ENCODE data around the gene AFF3.

- TF ChIP-seq CTCF (IDR thresholded peaks at IDR 0.05) (no peak), POLR2A (IDR thresholded peaks at IDR 0.05) (no peak)
These were observed 500.4 kb downstream of the AFF3 start for GRCh38 chr2:99641999-99642398.
